ENCODE results near the gene CIROP.
A peak's percentile ranks its signal among the peaks of the same experiment; 100 is the strongest.
"Not testable (repeated sequence)": the region's sequence is repeated elsewhere in the genome, so short reads cannot be mapped to it uniquely, and the experiment has no call there.

CIROP gene

GRCh38 chr14:23114120-23114458 is 9.3 kb upstream of the CIROP start:
- DNase-seq (ENCODE audit: low read depth, low spot score): no peak

DNA sequence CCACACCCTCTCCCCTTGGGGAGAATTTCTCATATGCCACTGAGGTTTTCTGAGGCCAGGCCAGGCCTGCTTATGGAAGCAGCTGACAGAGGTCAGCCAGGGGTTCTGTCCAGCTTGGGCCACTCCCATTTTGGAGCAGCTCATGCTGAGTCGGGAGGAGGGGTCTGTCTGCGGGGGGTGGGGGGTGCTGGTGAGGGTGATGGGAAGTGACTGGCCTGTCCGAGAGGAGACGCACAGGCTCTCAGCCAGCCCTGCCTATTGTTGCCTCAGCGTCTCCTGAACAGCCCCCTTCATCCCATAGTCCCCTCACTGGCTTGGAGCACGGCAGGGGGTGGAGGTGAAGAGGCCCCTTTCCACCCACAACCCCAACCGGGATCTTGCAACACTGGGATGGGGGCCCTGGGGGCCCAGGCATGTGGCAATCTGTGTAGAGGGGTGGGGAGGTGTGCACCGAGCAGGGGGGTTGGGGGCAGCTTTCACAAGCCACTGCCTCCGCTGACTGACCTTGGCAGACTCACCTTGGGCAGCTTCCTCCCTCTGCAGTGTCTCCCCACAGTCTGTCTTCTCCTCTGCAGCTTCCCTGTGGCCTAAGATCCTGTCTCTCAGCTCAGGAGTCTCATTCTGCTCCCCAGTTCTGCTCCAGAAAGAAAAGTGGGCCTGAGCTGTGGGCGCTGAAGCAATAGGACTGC is 8.8 kb upstream of the CIROP start:
- no peak for DNase-seq (ENCODE audit: low read depth, low spot score)

DNA sequence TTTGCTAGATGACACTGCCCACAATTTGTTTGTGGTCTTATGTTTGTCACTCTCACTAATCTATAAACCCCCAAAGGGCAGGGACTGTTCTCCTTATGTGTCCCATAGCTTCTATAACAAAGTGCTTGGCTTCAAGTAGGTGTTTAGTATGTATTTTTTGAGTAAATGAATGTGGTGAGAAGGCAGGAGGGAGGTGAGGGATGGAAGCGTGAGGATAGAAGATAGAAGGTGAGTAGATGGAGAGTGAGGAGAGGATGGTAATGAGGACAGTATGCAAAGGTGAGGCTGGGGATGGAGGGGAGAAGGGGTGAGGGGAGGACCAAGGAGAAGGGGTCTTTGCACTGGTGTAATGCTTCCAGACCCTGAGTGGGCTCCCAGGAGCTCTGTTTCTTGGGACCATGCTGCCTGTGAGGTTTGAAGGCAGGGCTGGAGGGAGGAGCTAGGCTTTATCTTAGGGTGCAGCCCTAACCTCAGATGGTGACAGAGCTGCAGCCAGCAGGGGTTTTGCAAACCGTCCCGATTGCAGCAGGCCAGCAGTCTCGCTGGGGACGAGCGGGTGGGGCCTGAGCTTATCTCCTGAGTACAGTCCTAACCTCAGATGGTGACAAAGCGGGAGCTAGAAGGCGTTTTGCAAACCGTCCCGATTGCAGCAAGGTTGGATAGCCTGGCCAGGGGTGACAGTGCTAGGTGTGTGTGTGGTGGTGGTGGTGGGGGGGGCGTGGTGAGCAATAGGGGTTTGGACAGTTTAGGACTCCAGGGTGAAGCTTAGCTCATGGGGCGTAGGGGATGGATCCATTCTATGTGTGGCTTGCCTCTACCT is 7.8 kb upstream of the CIROP start:
- no peak for DNase-seq (ENCODE audit: low read depth, low spot score)

GRCh38 chr14:23110579-23111365 is 6.0 kb upstream of the CIROP start:
- no peak for DNase-seq (ENCODE audit: low read depth, low spot score)

DNA sequence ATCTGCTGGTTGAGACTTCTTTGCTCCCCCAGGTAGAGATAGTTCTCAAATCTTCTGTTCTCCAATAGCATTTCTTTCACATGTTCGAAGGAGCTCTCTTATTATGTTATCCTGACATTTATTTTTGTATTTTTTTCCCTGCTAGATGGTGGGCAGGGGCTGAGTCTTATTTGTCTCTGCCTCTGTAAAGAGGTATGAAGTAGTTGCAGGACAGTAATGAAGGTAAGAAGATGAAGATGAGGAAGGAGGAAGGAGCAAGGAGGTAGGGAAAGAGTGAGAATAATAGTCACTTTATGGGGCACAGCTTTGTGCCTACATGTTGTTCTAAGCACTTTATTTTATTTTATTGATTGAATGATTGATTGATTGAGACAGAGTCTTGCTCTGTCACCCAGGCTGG is 5.0 kb upstream of the CIROP start:
- no peak for DNase-seq (ENCODE audit: low read depth, low spot score)

DNA sequence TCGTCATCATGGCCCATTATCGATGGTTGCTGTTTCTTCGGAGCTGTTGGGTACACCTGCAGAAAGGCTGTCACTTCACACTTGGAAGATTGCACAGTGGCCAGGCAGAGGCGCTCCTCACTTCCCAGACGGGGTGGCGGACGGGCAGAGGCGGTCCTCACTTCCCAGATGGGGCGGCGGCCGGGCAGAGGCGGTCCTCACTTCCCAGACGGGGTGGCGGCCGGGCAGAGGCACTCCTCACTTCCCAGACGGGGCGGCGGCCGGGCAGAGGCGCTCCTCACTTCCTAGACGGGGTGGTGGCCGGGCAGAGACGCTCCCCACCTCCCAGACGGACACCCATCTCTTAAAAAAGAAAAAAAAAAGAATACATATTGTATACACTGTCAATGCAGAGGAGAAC is 3.4 kb upstream of the CIROP start:
- not testable (repeated sequence) for DNase-seq (ENCODE audit: low read depth, low spot score)

- DNase-seq (ENCODE audit: low read depth, low spot score): not testable (repeated sequence)
Observed at GRCh38 chr14:23107620-23108019, 2.8 kb upstream of the CIROP start.

- no peak for DNase-seq (ENCODE audit: low read depth, low spot score)
Observed at GRCh38 chr14:23106747-23107045, 1.9 kb upstream of the CIROP start.

DNA sequence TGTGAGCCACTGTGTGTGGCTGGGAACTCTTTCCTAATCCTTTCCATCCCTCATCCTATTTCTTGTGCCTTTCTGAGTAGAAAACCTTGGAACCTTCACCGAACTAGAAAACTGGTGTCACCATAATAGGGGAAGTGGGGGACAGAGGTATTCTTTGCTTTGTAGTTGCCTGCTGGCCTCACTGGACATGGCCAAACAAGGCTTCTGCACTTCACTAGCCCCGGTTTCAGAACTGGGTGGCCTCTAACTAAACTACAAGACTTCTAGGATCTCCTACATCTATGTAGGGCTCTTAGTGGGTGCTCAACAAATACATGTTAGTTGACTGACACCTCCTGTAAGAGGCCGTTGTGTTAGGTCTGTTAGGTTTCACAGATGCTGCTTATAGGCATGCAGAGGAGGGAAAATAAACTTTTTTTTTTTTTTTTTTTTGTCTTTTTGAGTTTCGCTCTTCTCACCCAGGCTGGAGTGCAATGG is 597 bp upstream of the CIROP start:
- no peak for DNase-seq (ENCODE audit: low read depth, low spot score)

DNA sequence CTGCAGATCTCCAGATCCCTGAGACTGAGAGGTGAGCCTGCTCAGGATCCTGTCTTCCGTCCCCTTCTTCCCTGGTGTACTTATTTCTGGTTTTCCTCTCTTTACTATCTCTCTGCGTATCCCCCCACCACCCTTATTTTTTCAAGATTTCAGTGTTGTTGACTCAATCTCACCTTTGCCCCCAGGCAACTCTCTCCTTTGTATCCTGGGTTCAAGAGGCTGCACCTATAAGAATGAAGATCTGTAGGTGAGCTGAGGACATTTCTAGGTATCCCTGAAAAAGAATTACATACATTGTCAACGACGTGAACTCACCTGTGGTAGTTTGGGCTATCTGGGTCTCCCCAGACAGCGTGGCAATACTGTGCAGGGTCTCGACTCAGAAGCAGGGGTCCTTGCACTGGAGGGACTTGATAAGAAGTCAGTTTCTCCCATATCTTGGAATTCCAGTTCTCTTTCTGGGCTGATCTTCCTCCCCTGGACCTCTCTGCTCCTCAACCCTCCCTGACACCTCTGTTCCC is 659 bp downstream of the CIROP start:
- no peak for DNase-seq (ENCODE audit: low read depth, low spot score)

- DNase-seq (ENCODE audit: low read depth, low spot score): no peak
Observed at GRCh38 chr14:23103581-23103980, 1.2 kb downstream of the CIROP start.

DNA sequence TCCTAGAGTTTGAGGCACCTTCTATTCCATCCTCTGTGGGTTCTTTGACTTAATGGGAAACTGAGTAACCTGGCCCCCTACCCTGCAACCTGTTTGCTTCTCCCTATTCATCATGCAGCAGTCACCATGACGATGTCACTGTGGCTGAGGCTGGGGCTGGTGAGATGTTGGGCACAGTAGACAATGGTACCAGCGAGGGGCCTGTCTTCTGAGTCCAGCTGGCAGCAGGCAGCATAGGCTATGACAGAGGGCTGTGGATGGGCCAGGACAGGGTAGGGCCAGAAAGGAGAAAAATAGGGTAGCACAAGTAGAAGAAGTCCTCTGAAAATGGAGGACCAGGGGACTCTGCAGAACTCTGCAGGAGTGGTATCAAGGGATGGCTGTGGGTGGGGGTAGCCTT is 2.0 kb downstream of the CIROP start:
- DNase-seq (ENCODE audit: low read depth, low spot score): no peak

GRCh38 chr14:23101986-23102625 is 2.7 kb downstream of the CIROP start:
- no peak for DNase-seq (ENCODE audit: low read depth, low spot score)

GRCh38 chr14:23101213-23101970 is 3.4 kb downstream of the CIROP start:
- DNase-seq (ENCODE audit: low read depth, low spot score): no peak

DNA sequence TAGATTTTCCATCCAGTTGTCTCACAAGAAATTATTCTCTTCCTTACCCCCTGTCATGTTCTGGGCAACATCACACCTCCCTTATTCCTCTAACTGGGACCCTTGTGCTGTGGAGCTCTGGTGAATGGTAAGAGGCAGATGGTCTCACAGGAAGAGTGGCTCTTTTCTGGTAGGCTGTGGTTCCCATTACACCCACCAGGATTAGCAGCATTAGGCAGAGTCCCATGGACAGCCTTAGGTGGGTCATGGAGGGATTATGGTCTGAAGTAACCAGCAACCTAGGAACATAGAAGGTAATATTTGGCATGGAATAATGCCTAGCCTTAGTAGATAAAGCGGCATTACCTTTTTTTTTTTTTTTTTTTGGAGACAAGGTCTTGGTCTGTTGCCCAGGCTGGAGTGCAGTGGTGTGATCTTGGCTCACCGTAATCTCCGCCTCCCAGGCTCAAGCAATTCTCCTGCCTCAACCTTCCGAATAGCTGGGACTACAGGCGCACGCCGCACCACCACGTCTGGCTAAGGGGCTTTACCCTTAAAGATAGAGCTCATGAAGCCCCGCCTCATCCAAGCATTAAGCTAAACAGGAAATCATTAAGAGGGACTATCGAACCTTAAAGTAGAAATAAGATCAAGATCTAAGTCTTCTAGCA is 5.5 kb downstream of the CIROP start:
- DNase-seq (ENCODE audit: low read depth, low spot score): no peak

GRCh38 chr14:23097786-23098185 is 7.0 kb downstream of the CIROP start:
- no peak for DNase-seq (ENCODE audit: low read depth, low spot score)

DNA sequence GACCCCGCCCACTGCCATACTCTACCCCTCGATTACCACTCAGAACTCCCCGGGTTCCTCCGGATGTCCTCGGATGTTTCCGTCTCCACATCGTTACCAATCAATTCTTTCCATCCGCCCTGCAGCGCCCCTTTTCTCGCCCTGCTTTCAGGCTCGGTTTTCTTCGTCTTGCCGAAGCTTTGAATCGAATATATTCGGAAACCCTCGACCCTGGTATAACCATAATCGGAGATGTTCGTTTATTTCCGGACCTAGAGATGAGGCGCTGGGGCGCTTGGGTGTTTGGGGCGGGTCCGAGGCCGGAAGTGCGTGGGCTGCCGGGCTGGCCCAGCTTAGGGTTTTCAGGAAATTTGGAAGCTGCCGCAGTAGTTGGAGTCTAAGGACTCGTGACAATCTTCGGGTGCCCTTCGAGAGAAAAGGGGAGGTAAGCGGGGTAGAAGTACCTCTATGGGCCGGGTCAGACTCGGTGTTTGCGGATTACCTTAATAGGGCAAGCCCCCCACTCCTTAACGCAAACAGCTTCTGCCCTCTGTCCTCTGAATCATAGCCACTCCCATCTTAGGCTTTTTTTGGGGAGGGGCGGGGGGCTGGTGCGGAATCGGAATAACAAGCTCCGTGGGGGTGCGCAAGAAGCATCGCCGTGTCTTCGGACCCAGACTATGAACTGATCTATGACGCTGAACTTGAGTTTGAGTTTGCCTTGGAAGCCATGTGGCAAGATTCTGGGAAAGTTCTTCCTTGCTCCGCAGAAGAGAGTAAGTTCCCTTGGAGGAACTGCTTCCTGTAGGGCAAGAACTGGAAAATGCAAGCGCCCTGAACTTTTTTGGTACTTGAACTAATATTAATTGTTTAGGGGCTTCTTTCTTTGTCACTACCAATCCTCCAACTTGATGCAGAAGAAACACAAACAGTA is 9.3 kb downstream of the CIROP start, which contains the start of gene C14orf119:
Gene C14orf119, plus strand, starts transcription at position 310 of the 913 bp plus-strand sequence. CDS start 2,154 bp downstream, outside the sequence.
- peak; percentile 96 for DNase-seq (ENCODE audit: low read depth, low spot score)

DNA sequence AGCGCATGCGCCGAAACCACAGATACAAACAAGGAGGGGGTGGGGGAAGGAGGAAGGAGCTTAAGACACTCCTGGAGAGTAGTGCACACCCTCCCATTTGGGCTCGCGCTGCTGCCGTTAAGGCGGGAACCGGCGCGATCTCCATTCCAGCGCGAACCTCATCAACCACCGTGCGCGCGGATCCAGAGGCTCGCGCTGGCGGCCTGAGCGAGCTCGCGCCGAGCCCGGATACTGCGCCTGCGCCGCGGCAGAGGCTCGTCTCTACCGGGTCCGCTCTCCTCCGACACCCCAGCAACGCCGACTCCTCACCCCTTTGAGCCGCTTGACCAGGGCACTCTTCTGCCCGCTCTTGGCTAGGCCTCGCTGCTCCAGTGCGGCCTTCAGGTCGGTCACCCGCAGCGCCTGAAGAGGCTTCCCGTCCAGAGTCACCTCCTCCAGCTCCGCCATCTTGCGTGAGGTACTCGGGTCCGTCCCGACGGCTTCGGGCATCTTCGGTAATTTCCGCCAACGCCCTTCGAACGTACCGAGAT is 10.1 kb downstream of the CIROP start, which contains the start of gene ACIN1:
Gene ACIN1, minus strand, starts transcription at position 471 of the 530 bp plus-strand sequence. Its CDS starts 24 bp downstream, at position 447.
- DNase-seq (ENCODE audit: low read depth, low spot score): no peak

All from iPS DF 19.7 (cell line).